Inferior parietal cortex (tissue), 1 donor: ENCODE data around the gene RLBP1.
"Not testable (repeated sequence)": the region's sequence is repeated elsewhere in the genome, so short reads cannot be mapped to it uniquely, and the experiment has no call there.

Experiments used
- DNase-seq: peaks from one replicate; pipeline ENCODE4 v3.0.0-alpha.2; 2016; ENCODE audit errors: extremely low spot score

RLBP1 gene

DNA sequence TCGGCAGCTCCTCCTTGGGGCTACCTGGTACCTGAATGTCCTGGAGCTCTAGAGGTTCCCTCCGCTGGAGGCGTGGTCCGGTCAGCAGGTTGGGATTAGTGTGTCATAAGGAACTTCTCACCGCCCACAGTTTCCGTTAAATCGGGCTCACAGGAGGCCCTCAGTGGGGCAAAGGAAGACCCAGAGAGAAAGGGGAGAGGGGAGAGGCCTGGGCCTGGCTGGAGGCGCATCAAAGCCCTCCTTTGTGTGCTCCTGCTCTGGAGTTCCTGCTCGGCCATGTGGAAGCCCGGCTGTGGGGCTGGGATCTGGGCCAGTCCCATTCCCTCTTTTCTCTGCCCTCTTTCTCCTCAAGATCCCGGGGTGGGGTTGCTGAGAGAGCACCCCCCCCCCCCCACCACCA is at the start of gene RLBP1:
Gene RLBP1 (minus strand): TSS at position 37 of the 400 bp plus-strand sequence. CDS start 2,604 bp downstream, outside the sequence.
- DNase-seq, result no peak

DNA sequence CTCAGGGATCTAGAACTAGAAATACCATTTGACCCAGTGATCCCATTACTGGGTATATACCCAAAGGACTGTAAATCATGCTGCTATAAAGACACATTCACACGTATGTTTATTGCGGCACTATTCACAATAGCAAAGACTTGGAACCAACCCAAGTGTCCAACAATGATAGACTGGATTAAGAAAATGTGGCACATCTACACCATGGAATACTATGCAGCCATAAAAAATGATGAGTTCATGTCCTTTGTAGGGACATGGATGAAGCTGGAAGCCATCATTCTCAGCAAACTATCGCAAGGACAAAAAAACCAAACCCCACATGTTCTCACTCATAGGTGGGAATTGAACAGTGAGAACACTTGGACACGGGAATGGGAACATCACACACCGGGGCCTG is 28.8 kb upstream of the RLBP1 start:
- not testable (repeated sequence) for DNase-seq

DNA sequence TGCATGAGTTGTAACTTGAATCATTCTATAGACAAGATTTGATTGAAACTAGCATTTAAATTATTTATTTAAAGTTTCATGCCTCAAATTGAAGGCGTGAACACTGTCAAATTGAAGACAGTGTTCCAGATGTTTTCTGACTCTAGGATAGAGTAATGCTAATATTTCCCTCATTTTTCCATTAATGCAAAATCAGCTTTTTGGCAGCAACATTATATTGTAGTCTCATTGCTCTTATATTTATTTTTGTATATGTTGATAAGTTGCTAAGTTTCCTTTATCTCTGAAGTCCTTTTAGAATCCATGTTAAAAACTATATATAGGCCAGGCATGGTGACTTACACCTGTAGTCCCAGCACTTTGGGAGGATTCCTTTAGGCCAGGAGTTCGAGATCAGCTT is 27.2 kb upstream of the RLBP1 start:
- no peak for DNase-seq

DNA sequence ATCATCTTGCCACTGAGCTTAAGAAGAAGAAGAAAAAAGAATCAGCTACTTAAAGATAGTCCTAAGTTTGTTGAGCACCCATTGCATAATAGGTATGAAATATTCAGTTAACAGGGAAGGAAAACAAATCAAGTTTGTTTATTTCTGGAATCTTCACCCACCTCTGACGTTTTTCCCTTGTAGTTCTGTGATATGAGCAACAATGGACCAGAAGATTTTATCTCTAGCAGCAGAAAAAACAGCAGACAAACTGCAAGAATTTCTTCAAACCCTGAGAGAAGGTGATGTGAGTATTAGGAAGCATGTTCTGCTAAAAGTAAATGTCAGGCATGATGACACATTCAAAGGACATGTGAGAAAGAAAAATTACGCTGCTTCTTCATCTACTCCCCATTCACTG is 26.1 kb upstream of the RLBP1 start:
- no peak for DNase-seq

DNA sequence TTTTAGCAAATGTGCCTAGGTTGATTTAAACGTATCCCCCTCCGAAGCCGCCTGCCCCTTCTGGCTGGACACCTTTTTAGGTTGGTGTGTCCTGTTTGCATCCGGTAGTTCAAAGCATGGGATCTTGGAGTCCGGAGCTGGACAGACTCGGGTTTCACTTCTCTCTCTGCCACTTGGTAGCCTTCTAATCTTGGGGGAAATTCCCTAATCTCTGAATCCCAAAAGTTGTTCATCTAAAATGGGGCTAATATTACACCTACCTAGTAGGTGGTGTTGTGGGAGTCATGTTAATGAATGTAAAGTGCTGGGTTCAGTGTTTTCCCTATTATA is 23.2 kb upstream of the RLBP1 start:
- no peak for DNase-seq

DNA sequence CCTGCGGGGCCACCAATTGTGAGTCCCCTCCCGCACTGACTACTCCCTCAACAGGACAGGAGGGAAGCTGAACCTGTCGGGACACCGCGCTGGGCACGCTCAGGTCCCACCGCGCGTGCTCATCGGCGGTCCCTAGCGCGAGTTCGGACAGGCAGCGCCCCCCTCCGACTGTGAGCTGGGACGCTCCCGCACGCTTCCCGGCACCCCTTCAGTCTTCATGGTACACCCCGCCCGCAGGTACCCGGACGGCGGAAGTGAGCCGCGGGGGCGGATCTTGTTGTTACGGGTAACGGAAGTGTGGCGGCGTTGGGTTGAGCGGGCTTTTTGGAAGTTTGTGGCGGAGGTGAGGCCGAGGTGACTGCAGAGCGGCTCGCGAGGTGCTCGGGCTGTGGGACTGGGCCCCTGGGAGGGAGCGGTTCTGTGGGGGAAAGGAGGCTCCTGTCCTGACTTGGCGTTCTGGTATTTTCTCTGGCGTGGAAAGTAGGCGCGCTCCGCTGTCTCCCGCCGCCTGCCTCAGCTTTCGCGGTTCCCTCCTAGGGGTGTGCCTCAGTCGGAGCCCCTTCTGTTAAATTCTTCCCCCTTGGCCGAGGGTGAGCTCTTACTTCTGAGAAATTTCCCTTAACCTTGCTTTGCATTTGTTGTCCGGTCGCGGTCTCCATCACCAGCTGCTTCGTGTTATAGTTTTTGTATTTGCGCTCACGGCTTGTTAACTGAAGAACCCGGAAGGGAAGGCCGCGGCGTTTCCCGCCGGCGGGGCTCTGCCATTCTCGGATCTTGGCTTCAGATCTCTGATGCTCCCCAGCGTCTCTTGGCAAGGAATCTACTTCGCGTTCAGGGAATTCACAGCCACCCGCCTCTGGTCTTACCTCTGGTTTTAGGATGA is 22.6 kb upstream of the RLBP1 start, which contains the start of gene FANCI:
Gene FANCI (plus strand): TSS at position 289 of the 883 bp plus-strand sequence. CDS start 3,669 bp downstream, outside the sequence.
- DNase-seq, result peak; percentile 93

DNA sequence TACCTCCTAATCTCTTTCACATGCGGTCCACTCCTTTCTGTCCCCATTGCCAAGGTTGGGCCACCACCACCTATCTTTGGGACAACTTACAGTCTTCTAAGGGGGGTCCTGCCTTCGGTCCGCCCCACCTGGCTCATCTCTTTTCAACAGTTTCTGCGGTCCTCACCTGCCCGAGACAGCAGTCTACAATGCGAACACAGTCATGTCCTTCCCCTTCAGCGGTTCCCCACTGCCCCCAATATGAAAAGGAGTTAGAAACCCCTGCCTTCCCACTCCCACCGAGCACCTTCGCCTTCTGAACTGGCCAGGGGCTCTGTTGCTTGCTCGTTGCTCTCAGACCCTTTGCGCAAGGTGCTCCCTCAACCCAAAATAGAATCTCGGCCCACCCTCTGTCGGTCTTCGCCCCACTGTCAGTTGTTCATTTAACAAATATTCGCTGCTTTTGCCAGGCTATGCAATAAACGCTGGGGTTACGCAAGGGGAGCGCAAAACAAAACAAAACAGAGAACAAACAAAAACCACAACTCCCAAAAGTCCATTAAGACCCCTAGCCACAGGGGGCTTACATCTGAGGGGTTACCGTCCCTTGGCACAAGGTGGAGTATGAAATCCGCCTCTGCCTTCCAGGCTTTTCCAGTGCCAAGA is 21.8 kb upstream of the RLBP1 start:
- no peak for DNase-seq

DNA sequence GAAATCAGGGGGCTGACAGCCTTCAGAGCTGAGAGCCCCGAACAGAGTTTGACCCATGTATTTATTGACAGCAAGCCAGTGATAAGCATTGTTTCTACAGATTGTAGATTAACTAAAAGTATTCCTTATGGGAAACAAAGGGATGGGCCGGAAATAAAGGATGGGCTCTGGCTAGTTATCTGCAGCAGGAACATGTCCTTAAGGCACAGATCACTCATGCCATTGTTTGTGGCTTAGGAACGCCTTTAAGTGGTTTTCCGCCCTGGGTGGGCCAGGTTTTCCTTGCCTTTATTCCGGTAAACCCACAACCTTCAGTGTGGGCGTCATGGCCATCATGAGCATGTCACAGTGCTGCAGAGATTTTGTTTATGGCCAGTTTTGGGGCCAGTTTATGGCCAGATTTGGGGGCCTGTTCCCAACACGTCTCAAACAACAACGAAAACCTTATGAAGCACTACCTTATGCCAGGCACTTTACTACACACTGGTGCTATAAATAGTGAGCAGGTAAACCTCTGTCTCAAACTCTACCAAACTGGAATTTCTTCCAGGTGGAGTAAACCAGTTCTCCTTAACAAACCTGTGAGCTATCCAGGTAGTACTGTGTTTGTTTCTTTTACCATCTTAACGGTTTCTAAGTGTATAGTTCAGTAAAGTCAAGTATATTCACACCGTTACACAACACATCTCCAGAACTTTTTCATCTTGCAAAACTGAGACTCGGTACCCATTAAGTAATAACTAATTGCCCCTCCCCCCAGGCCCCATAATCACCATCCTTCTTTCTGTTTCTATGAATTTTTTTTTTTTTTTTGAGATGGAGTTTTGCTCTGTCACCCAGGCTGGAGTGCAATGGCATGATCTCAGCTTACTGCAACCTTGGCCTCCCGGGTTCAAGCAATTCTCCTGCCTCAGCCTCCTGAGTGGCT is 18.8 kb upstream of the RLBP1 start:
- not testable (repeated sequence) for DNase-seq

DNA sequence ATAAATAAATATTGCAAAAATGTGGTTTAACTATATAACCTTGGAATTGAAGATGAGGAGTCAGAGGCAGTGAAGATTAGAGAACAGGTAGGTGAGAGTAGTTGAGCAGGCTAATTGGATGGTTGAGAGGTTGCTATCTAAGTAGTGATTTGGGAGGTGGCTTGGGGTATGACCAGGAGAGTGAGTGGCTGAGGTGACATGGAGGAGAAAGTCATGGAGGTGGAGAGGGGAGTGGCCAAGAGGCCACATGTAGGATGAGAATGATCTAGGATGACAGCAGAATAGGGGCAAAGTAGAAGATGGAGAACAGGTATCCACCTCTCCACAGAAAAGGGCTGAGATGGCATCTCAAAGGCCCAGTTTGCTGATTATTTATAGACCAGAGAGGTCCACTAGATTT is 10.5 kb upstream of the RLBP1 start:
- DNase-seq, result no peak

DNA sequence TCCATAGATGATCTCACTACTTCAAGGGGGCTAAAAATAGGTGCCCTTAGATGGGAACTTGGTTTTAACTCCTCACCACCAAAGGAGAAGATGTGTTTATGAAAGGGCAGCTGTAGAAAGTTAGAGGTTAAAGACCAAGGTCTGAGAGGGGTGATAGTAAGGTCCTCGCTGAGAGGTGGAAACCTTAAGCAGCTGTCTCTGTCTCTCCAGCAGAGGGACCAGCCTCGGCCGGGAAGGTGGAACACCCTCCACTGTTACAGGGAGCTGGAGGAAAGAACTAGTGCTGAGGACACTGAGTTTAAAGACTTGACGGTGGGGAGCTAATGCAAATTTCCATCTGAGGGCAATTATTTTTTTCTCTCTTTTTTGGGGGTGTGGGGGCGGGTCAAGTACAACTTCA is 8.9 kb upstream of the RLBP1 start:
- DNase-seq, result no peak

DNA sequence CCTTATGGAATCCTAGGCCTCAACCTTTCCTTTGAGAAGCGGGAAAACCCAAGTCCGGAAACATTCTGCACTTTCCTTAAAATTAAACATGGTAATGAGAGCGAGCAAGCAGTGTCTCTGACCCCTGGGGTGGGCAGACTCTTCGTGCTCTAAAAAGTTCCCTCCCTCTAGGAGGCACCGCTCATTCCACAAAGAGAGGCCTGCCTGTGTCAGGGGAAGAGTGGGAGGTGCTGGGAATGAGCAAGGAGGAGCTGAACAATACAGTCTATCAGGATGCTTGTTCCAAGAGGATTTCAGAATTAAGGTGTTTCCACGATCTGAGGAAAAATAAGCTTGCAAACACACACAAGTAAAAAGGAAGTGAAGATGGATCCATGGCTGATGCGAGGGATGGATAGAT is 6.0 kb upstream of the RLBP1 start:
- no peak for DNase-seq

DNA sequence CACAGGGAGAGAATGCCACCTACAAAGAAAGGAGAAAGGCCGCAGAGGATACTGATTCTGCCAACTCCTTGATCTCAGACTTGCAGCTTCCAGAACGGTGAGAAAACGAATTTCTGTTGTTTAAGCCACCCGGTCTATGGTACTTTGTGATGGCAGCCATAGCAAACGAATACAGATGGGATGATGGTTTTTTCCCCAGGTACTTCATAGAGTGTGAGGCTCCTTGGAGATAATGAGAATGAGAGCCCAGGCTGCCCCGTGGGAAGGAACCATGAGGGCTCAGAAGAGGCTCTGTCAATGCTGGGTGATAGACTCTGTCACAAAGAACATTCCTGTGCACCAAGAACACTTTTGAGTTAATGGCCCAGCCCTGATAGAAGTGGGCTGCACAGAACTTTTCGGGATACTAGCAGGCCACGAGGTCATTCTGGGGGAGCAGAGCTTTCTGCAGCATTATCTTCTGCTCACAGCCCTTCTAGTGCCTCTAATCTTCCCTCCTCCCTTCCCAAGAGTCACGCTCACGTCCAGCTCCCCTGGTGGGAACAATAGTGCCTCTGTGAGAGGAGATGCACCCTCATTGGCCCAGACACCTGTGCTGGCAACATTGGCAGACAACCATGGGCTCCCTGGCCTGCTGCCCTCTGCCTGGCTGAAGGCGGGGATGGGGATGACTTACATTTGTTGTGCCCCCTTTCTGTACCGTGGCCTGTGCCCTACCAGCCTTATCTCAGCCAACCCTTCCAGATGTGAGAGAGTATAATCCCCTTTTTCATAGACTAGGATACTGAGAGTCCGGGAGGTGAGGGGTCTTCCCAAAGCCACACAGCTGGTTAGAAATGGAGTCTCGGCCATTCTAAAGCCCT is 5.2 kb upstream of the RLBP1 start:
- no peak for DNase-seq

DNA sequence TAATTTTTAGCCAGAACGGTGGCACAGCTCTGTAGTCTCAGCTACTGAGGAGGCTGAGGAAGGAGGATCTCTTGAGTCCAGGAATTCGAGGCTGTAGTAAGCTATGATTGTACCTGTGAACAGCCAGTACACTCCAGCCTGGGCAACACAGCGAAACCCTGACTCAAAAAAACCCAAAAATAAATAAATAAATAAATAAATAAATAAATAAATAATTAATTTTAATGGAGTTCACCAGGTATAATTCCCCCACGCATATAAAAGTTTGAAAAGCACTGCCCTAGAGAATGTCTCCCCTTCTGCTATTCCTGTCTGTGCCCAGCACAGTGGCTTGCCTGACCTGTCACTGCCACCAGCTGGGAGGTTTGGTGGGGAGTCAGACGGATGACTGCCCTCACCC is 4.2 kb upstream of the RLBP1 start:
- DNase-seq, result no peak

DNA sequence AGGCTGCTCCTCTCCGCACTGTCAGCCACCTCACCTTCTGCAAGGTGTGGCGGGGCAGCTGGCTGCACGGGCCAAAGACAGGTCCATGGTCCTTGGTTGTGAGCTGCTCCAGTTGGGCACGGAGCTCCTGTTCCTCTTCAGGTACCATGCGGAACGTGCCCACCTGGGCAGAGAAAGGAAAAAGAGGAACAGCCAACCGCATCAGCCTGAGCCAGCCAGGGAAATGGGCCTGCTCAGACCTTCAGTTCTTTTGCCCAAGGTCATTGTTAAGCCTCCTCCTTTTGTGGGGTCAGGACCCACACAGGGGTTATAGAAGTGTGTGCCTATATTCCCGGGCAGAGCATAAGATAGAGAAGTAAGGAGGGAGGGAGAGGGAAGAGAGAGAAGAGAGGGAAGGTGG is 2.8 kb downstream of the RLBP1 start:
- no peak for DNase-seq

DNA sequence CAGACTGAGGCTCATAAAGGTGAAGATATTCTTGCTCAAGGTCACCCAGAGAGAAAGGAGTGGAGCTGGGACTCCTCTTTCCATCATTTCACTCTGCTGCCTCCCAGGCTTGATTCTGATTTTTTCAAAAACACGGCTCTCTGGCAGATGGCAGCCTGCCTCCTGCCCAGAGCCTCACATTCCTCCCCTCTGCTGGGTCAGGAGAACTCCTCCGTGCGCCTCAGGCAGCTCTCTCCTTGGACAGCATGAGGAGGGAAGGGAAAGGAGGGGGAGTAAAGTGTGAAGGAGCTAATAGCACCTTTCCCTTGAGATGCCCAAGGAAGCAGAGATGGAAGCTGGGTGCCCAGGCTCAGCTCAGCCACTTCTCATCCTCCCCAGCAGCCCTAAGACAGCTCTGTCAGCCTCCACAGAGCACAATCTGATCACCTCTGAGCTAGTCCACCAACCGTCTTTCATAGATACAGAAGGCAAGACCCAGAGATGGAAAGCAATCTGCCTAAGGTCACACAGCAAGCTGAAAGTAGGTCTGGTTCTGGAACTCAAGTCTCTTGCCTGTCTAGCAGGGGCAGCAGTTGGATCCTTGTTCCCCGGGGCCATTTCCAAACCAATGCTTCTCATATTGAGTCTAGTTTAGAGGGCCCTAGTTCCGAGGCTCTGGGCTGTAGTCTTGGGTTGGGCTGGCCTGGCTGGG is 3.5 kb downstream of the RLBP1 start:
- DNase-seq, result no peak

DNA sequence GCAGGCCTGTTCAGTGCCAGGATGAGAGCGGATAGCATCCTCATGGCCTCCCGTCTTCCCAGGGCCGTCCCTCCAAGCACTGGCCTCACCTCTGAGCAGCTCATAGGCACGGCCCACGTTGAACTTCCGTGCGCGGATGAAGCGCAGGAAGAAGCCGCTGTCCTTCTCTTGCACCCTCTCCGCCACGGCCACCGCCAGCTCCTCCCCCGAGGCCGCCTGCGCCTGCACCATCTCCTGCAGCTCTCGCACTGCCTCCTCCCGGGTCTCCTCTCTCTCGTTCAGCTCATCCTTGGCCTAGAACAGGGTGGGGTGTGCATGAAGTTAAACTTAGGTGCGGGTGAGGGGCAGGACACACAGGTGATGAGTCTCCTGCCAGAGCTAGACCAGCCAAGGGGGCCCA is 4.3 kb downstream of the RLBP1 start:
- no peak for DNase-seq

DNA sequence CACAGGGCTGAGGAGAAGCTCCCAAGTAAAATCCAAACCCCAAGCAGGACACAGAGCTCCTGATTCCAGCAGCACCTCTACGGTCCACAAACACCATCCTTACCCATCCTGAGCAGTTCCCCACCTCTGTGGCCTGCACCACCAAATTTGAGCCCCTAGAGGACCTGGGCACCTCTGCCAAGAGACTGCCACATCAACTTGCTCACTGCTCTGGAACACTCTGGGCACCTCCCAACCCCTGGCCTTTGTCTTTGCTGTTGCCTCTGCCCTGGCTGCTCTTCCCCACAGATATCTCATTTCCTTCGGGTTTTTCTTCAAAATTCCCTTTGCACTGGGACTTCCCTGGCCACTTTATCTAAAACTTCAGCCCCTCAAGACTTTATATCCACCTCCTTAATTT is 5.8 kb downstream of the RLBP1 start:
- no peak for DNase-seq

DNA sequence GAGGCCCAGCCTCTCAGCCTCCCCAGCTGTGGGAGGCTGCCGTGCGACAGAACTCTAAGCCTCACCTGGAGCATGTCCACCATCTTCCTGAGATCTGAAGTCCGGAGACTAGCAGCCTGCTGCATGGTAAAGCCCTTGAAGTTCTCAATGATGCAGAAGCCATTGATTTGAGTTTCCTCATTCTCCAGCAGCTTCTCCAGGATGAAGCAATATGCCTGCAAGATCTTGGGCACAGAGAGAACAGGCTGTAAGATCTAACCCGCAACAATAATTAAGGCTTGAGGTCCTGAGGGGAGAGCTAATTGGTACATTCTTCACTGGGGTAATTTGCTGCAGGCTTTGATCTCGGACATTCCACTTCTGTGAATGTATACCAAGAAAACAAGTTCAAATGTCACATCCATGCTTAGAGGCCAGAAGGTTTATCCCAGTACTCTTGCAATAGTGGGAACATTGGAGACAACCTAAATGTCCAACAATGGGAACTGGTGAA is 9.7 kb downstream of the RLBP1 start:
- DNase-seq, result no peak

DNA sequence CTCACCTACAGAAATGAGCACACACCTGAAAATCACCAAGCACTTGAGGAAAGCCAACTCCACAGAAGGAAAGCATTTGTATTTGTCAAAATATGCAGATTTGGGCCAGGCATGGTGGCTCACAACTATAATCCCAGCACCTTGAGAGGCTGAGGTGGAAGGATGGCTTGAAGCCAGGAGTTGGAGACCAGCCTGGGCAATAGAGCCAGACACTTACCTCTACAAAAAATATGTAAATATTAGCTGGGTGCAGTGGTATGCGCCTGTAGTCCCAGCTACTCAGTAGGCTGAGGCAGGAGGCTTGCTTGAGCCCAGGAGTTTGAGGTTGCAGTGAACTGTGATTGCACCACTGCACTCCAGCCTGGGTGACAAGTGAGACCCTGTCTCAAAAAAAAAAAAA is 12.3 kb downstream of the RLBP1 start:
- no peak for DNase-seq

DNA sequence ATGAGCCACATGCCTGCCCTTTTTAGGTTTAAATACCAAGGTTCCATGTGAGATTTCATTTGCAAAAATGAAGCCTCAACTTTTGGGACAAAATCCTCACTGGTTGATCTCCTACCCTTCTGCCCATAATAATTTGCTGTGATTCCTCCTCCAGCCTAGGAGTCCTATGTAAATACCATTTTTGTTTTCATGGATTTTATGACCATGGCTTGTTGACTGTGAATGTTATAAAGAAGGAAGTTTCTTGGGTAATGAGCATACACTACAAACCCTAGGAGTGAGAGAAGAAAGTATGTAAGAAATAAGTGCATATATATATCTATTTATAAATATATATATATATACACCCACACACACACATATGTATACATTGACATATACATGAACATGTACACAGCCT is 13.1 kb downstream of the RLBP1 start:
- no peak for DNase-seq
